ENCODE results near the gene IGFN1.

DNA sequence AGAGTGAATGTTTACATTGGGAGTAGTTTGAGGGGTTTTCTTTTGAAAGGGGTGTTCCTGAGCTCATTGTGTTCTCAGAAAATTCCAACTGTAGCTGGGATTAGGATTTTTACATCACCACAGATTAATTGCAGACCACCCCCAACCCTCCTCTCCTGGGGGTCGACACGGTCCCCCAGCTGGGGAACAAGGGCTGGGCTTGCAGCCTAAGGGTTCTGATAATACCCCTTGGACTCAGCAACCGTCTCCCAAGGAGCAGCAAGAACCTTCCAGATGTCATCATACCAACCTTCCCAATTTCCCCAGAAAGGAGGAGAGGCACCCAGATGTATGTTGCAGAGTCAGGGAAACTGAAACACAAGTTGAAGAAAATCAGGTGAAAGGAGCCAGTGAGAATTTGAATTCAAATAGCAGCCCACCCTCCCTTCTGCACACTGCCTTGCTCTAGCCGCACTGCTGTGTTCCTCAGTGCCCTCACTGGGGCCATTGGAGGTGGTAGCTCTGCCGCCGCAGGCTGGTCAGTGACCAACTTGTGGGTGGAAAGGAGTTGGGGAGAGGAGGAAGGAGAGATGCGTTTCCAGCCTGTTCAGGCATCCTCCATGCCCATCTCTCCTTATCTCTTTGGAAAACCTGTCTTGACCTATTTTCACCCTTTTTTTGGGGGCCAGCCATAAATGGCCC, 14.7 kb upstream of the IGFN1 start:
- TF ChIP-seq, protein P1, sequence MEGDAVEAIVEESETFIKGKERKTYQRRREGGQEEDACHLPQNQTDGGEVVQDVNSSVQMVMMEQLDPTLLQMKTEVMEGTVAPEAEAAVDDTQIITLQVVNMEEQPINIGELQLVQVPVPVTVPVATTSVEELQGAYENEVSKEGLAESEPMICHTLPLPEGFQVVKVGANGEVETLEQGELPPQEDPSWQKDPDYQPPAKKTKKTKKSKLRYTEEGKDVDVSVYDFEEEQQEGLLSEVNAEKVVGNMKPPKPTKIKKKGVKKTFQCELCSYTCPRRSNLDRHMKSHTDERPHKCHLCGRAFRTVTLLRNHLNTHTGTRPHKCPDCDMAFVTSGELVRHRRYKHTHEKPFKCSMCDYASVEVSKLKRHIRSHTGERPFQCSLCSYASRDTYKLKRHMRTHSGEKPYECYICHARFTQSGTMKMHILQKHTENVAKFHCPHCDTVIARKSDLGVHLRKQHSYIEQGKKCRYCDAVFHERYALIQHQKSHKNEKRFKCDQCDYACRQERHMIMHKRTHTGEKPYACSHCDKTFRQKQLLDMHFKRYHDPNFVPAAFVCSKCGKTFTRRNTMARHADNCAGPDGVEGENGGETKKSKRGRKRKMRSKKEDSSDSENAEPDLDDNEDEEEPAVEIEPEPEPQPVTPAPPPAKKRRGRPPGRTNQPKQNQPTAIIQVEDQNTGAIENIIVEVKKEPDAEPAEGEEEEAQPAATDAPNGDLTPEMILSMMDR (conservative IDR thresholded peaks at IDR 0.05) = no peak
- no peak for TF ChIP-seq EZH2 (IDR thresholded peaks at IDR 0.05; ENCODE audit: low read depth)
